H1 (cell line): Measurements from ENCODE around the gene LEO1. TPM values are rescaled to one million over a fixed set of nuclear protein-coding genes. Genes with fewer than 3 reads are reported as not detected.

Source experiments
- CTCF ChIA-PET: fragments of 300-600 bp; sonication (Branson Sonifier 250); formaldehyde crosslinking; loops from one replicate; lab custom pipeline; 2021; ENCODE audit not compliant: partially characterized antibody; lab: Charles Lee
- POLR2A ChIA-PET: fragments of 300-600 bp; sonication (Branson Sonifier 250); formaldehyde crosslinking; loops from one replicate; lab custom pipeline; 2021; ENCODE audit warnings: inconsistent platforms; ENCODE audit not compliant: partially characterized antibody; lab: Charles Lee
- DNase-seq, 2 experiments: peaks; one replicate each; pipeline versions ENCODE4 v3.0.0 to v3.0.0-alpha.2; 2010 to 2022; ENCODE audit warnings: low spot score in 2 of 2, low read depth in 1 of 2, mixed read lengths in 1 of 2
- FAIRE-seq: peaks from 2 replicates; lab custom pipeline; 2011; peaks lifted over from hg19 to GRCh38; lab: Jason Lieb, UNC
- H2AFZ ChIP-seq: 2 replicates; pipeline ENCODE4 v1.8.1; 2012; ENCODE audit warnings: low read length, inconsistent platforms
- H2AK5ac ChIP-seq: 2 replicates; pipeline ENCODE4 v1.6.1; 2013; ENCODE audit warnings: low read depth, low read length
- H2BK120ac ChIP-seq: replicated peaks from 2 replicates; pipeline ENCODE3; 2013; ENCODE audit warnings: low read depth, low read length, inconsistent platforms
- H2BK12ac ChIP-seq: 2 replicates; pipeline ENCODE4 v1.6.1; 2013; ENCODE audit warnings: low read depth, low read length
- H2BK15ac ChIP-seq: 2 replicates; pipeline ENCODE4 v1.6.1; 2013; ENCODE audit warnings: low read length
- H2BK20ac ChIP-seq: 2 replicates; pipeline ENCODE4 v1.6.1; 2013; ENCODE audit warnings: low read length
- H2BK5ac ChIP-seq: 2 replicates; pipeline ENCODE4 v1.6.1; 2013; ENCODE audit warnings: low read depth, low read length
- H3K14ac ChIP-seq: 2 replicates; pipeline ENCODE4 v1.6.1; 2013; ENCODE audit warnings: inconsistent platforms; ENCODE audit not compliant: insufficient read length
- H3K18ac ChIP-seq: 2 replicates; pipeline ENCODE4 v1.6.1; 2013; ENCODE audit warnings: low read length; ENCODE audit errors: extremely low read depth
- H3K23ac ChIP-seq: 2 replicates; pipeline ENCODE4 v1.6.1; 2013; ENCODE audit warnings: inconsistent platforms; ENCODE audit not compliant: insufficient read length
- H3K23me2 ChIP-seq: 2 replicates; pipeline ENCODE4 v1.6.1; 2013; ENCODE audit warnings: low read depth, low read length
- H3K27ac ChIP-seq: 2 replicates; pipeline ENCODE4 v1.6.1; 2011; ENCODE audit warnings: low read depth, low read length, inconsistent platforms
- H3K27me3 ChIP-seq, 4 experiments: replicated peaks in 1 of 4; 1 replicate in 1 of 4; 2 replicates in 3 of 4; pipeline versions ENCODE4 v1.6.1 to v1.8.1; 2011 to 2013; ENCODE audit warnings: low read length in 3 of 4, mild to moderate bottlenecking in 3 of 4, inconsistent platforms in 2 of 4, mixed read lengths in 2 of 4, moderate library complexity in 1 of 4; ENCODE audit not compliant: control insufficient read depth in 3 of 4, insufficient read depth in 3 of 4; ENCODE audit errors: extremely low read depth in 1 of 4
- H3K36me3 ChIP-seq, 4 experiments: 2 replicates each; pipeline versions ENCODE4 v1.6.1 to v1.8.1; 2011 to 2013; ENCODE audit warnings: mild to moderate bottlenecking in 4 of 4, low read length in 3 of 4, moderate library complexity in 2 of 4, control low read depth in 1 of 4, inconsistent platforms in 1 of 4; ENCODE audit not compliant: insufficient read depth in 4 of 4, control insufficient read depth in 2 of 4
- H3K4ac ChIP-seq: replicated peaks from 2 replicates; pipeline ENCODE3; 2013; ENCODE audit warnings: low read length, low read depth, mixed read lengths, inconsistent platforms; ENCODE audit not compliant: insufficient read length
- H3K4me1 ChIP-seq, 4 experiments: replicated peaks in 1 of 4; 1 replicate in 1 of 4; 2 replicates in 3 of 4; pipeline versions ENCODE4 v1.6.1 to v1.8.1; 2011 to 2013; ENCODE audit warnings: low read length in 3 of 4, inconsistent platforms in 2 of 4, mixed read lengths in 1 of 4; ENCODE audit not compliant: insufficient read depth in 4 of 4, control insufficient read depth in 3 of 4
- H3K4me2 ChIP-seq, 2 experiments: 2 replicates each; pipeline versions ENCODE4 v1.6.1 to v1.8.1; 2011 to 2013; ENCODE audit warnings: low read depth in 2 of 2, low read length in 2 of 2, control low read depth in 1 of 2, inconsistent platforms in 1 of 2, mild to moderate bottlenecking in 1 of 2; ENCODE audit not compliant: insufficient read depth in 1 of 2
- H3K4me3 ChIP-seq, 4 experiments: fragments of 200-600, 300-600 bp in 1 of 4; sonication (generic), shearing (Covaris generic), sonication (Bioruptor Twin) in 1 of 4; 2 replicates each; pipeline versions ENCODE4 v1.5.1 to v1.8.1; 2011 to 2016; ENCODE audit warnings: low read length in 4 of 4, low read depth in 3 of 4, control low read depth in 2 of 4, inconsistent platforms in 2 of 4, mild to moderate bottlenecking in 2 of 4, mixed read lengths in 1 of 4, moderate library complexity in 1 of 4; ENCODE audit not compliant: insufficient read depth in 2 of 4; ENCODE audit errors: extremely low read depth in 1 of 4
- H3K56ac ChIP-seq: replicated peaks from 2 replicates; pipeline ENCODE3; 2013; ENCODE audit warnings: low read depth, mild to moderate bottlenecking, mixed read lengths, low read length, inconsistent platforms; ENCODE audit not compliant: insufficient read length
- H3K79me1 ChIP-seq: 2 replicates; pipeline ENCODE4 v1.6.1; 2013; ENCODE audit warnings: low read depth, low read length, control low read depth
- H3K79me2 ChIP-seq, 2 experiments: 2 replicates each; pipeline versions ENCODE4 v1.6.1 to v1.8.1; 2012 to 2013; ENCODE audit warnings: low read length in 2 of 2, mild to moderate bottlenecking in 2 of 2, inconsistent platforms in 1 of 2; ENCODE audit not compliant: insufficient read depth in 2 of 2, control insufficient read depth in 1 of 2
- H3K9ac ChIP-seq, 4 experiments: replicated peaks in 1 of 4; 1 replicate in 1 of 4; 2 replicates in 3 of 4; pipeline versions ENCODE4 v1.6.1 to v1.8.1; 2011 to 2013; ENCODE audit warnings: low read depth in 3 of 4, low read length in 3 of 4, control low read depth in 2 of 4, mild to moderate bottlenecking in 2 of 4, moderate library complexity in 2 of 4, inconsistent platforms in 1 of 4; ENCODE audit errors: extremely low read depth in 1 of 4
- H3K9me3 ChIP-seq, 2 experiments: 2 replicates each; pipeline versions ENCODE4 v1.6.1 to v1.8.1; 2012 to 2013; ENCODE audit warnings: mild to moderate bottlenecking in 2 of 2, moderate library complexity in 2 of 2, control low read depth in 1 of 2, inconsistent platforms in 1 of 2, low read depth in 1 of 2, low read length in 1 of 2, mixed read lengths in 1 of 2; ENCODE audit not compliant: insufficient read depth in 2 of 2
- H4K20me1 ChIP-seq, 2 experiments: replicated peaks in 1 of 2; 2 replicates each; pipeline versions ENCODE3 to v1.8.1; 2011 to 2013; ENCODE audit warnings: inconsistent platforms in 2 of 2, low read length in 2 of 2, mild to moderate bottlenecking in 1 of 2; ENCODE audit not compliant: insufficient read depth in 2 of 2, control insufficient read depth in 1 of 2
- H4K5ac ChIP-seq: 2 replicates; pipeline ENCODE4 v1.6.1; 2013; ENCODE audit warnings: low read length, low read depth, mixed read lengths, inconsistent platforms; ENCODE audit not compliant: insufficient read length
- H4K8ac ChIP-seq: 2 replicates; pipeline ENCODE4 v1.8.0; 2013; ENCODE audit warnings: mild to moderate bottlenecking, moderate library complexity, low read length, inconsistent platforms; ENCODE audit not compliant: insufficient read depth; ENCODE audit errors: extremely low read depth
- H4K91ac ChIP-seq: replicated peaks from 2 replicates; pipeline ENCODE3; 2013; ENCODE audit warnings: low read length, mixed read lengths, inconsistent platforms; ENCODE audit not compliant: insufficient read length
- CTCF ChIP-seq, 3 experiments: IDR thresholded peaks; 1 replicate in 2 of 3; 2 replicates in 1 of 3; pipeline versions ENCODE4 v1.5.1 to v1.6.1; 2011; ENCODE audit warnings: low read length in 3 of 3, mild to moderate bottlenecking in 3 of 3, inconsistent platforms in 2 of 3, low read depth in 1 of 3, moderate library complexity in 1 of 3; ENCODE audit not compliant: insufficient read depth in 1 of 3; ENCODE audit errors: control extremely low read depth in 1 of 3
- GABPA ChIP-seq: IDR thresholded peaks from 2 replicates; pipeline ENCODE4 v1.6.1; 2011; ENCODE audit warnings: mild to moderate bottlenecking, low read length, moderate library complexity, borderline replicate concordance; ENCODE audit not compliant: insufficient read depth
- JUN ChIP-seq: IDR thresholded peaks from 2 replicates; pipeline ENCODE4 v1.6.1; 2011; ENCODE audit warnings: low read depth, mild to moderate bottlenecking, improper control_type of control experiment, low read length
- KDM5A ChIP-seq: fragments of 200-600 bp; IDR thresholded peaks from 2 replicates; pipeline ENCODE4 v1.7.1; 2012; ENCODE audit warnings: mild to moderate bottlenecking, low read length, inconsistent platforms, mixed read lengths
- NRF1 ChIP-seq: IDR thresholded peaks from 2 replicates; pipeline ENCODE4 v1.6.1; 2011; ENCODE audit warnings: mild to moderate bottlenecking, low read depth, low read length, improper control_type of control experiment
- PHF8 ChIP-seq: fragments of 200-600 bp; sonication (generic); conservative IDR thresholded peaks from 2 replicates; pipeline ENCODE4 v1.7.1; 2012; ENCODE audit warnings: low read depth, mild to moderate bottlenecking, inconsistent platforms, low read length, moderate library complexity
- SAP30 ChIP-seq: fragments of 300-600 bp; sonication (generic); IDR thresholded peaks from 2 replicates; pipeline ENCODE4 v1.7.1; 2012; ENCODE audit warnings: low read length, moderate library complexity, mild to moderate bottlenecking, inconsistent platforms; ENCODE audit not compliant: insufficient read depth, insufficient replicate concordance
- SIX5 ChIP-seq: IDR thresholded peaks from 2 replicates; pipeline ENCODE4 v1.6.1; 2011; ENCODE audit warnings: mild to moderate bottlenecking, low read depth, low read length
- TBP ChIP-seq: IDR thresholded peaks from 2 replicates; pipeline ENCODE4 v1.6.1; 2011; ENCODE audit warnings: low read depth, low read length, improper control_type of control experiment
- TCF12 ChIP-seq: IDR thresholded peaks from 2 replicates; pipeline ENCODE4 v1.6.1; 2011; ENCODE audit warnings: low read depth, mild to moderate bottlenecking, low read length
- WGBS, 2 experiments: shearing (Covaris generic) in 1 of 2; methylation state at CpG; one replicate each; pipeline versions ENCODE4 v1.1.6 to v1.1.7; 2013 to 2015; ENCODE audit warnings: low lambda C conversion rate in 2 of 2, mixed read lengths in 2 of 2, inconsistent platforms in 1 of 2, low coverage in 1 of 2, missing lambda C conversion rate in 1 of 2; ENCODE audit not compliant: insufficient replicate concordance in 2 of 2, insufficient coverage in 1 of 2, insufficient read length in 1 of 2; ENCODE audit errors: extremely low coverage in 1 of 2, missing lambda C conversion rate in 1 of 2; 5-methylcytosine and 5-hydroxymethylcytosine counted together
- polyA plus RNA-seq, 7 experiments: library from polyadenylated mRNA; depleted of rRNA in 3 of 7; stranded (reverse) in 5 of 7; unstranded in 2 of 7; fragments of >200 nt in 5 of 7; fragments of 200-250 nt in 2 of 7; gene quantifications; 1 replicate in 5 of 7; 2 replicates in 1 of 7; 4 replicates in 1 of 7; pipeline versions ENCODE4 v1.2.1 to v1.2.3, GENCODE V29; 2011 to 2013; ENCODE audit warnings: missing spikeins in 2 of 7, mixed read lengths in 2 of 7
- total RNA-seq: library from RNA; stranded (reverse); fragmentation: NEBNext Ultra II Directional; extraction: Animal tissue kit (Norgen Biotek cat#: 25700); gene quantifications from 2 replicates; pipeline ENCODE4 v1.2.1, GENCODE V29; 2021

Gene LEO1
- total and polyA plus RNA-seq, 2 of the 8 experiments (the other 6 are each of a cell fraction or from before 2014, with no cell fraction given) = 1.6 to 27.4 TPM

DNA sequence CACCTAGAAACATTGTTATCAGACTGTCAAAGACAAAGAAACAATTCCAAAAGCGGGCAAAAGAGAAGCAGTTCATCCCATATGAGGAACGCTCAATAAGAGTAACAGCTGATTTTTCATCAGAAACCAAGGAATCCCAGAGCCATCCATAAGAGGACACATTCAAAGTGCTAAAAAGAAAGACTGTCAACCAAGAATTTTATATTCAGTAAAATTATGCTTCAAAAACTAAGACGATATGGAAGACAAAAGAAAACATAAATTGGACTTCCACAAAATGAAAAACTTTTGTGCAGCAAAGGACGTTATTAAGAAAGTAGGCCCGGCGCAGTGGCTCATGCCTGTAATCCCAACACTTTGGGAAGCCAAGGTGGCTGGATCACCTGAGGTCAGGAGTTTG is 4.0 kb downstream of the LEO1 start:
- H4K91ac ChIP-seq = no peak overlapping the region
- no peak overlapping the region for H3K23ac ChIP-seq
- no peak for FAIRE-seq
- no peak for TF ChIP-seq PHF8
- TF ChIP-seq KDM5A = no peak
- TF ChIP-seq CTCF (IDR thresholded peaks at IDR 0.05; ENCODE audit: control extremely low read depth in 1 of 3, insufficient read depth in 1 of 3, low read depth in 1 of 3, low read length in 3 of 3) = no peak
- no peak for TF ChIP-seq SIX5
- no peak for TF ChIP-seq SAP30
- TF ChIP-seq GABPA = no peak
- TF ChIP-seq TCF12 = no peak
- TF ChIP-seq NRF1 = no peak
- TF ChIP-seq JUN = no peak
- TF ChIP-seq TBP = no peak

More for the DNA sequence above, 4.0 kb downstream of the LEO1 start:
- H3K4me2 ChIP-seq = no peak overlapping the region
- ChIA-PET CTCF (interaction anchor here (0.7 to 1.7 kb wide), 2 partner anchors 12 to 170 kb away, joined by 4 read pairs; no protein-coding TSS in a partner anchor), POLR2A (no interaction called here)
- H3K27me3 ChIP-seq = no peaks in the 10 kb centered on the region
- peaks cover 1 to 15% (median 6%) of the 10 kb centered on the region in 4 experiments; a peak in 5 of 8 replicates for H3K36me3 ChIP-seq
- H3K9me3 ChIP-seq = no peaks in the 10 kb centered on the region
- H3K9ac ChIP-seq = no peak overlapping the region
- no peak overlapping the region for H3K18ac ChIP-seq
- no peak overlapping the region for H4K8ac ChIP-seq
- H3K14ac ChIP-seq = no peak overlapping the region
- H2BK15ac ChIP-seq = no peak overlapping the region
- peaks cover 7 to 57% of the 10 kb centered on the region in 2 experiments for H3K79me2 ChIP-seq
- H2BK12ac ChIP-seq = no peak overlapping the region
- H2BK20ac ChIP-seq = no peak overlapping the region
- no peaks in the 10 kb centered on the region; the same call in 1 of the 2 replicates for H3K79me1 ChIP-seq
- no peak overlapping the region for H4K5ac ChIP-seq
- H2AK5ac ChIP-seq = no peak overlapping the region
- peaks cover 8% of the 10 kb centered on the region; the same call in 1 of the 2 replicates for H3K23me2 ChIP-seq
- no peak overlapping the region for H3K27ac ChIP-seq
- no peak overlapping the region for H2AFZ ChIP-seq
- H2BK5ac ChIP-seq = no peak overlapping the region
- no peak overlapping the region for H3K4ac ChIP-seq
- DNase-seq = no peak
- H3K56ac ChIP-seq = no peak overlapping the region
- no peak overlapping the region for H3K4me3 ChIP-seq
- no peaks in the 10 kb centered on the region for H4K20me1 ChIP-seq
- WGBS, 2 experiments = 83% methylated on average over 6 of the region's 6 CpGs; no CpG with 5 or more reads in 1 of the 2 experiments
- no peaks in the 10 kb centered on the region; a peak in 1 of 7 replicates for H3K4me1 ChIP-seq
- H2BK120ac ChIP-seq = no peak overlapping the region
